Measurements from ENCODE around the gene BGLAP.

The BGLAP gene

DNA sequence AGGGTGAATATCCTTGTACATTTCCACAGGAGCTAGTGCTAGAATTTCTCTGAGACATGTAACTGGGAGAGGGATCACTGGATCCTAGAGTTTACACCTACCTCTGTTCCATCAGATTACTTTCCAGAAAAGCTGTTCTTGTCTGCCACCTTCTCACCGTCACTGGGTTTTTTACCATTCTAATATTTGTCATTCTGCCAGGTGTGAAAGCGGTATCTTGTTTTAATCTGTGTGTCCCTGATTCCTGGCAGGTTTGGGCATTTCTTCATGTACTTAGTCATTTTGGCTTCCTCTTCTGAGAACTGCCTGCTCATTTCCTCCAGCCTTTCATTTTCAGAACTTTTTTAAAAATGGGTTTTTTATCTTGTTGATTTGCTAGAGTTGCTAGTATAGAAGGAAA is 24.1 kb upstream of the BGLAP start:
- Histone ChIP-seq H3K9me3 (replicated peaks; ENCODE audit: insufficient read depth, low read length) (no peaks in the 10 kb centered on the region), H4K20me1 (ENCODE audit: insufficient read depth, low read length) (no peaks in the 10 kb centered on the region), H3K4me3 (ENCODE audit: low read length) (peak overlapping the region; percentile 16; the same call in 1 of the 2 replicates), H3K27me3 (replicated peaks; ENCODE audit: insufficient read depth, low read length) (no peaks in the 10 kb centered on the region), H3K79me2 (ENCODE audit: low read length) (peaks cover 74% of the 10 kb centered on the region), H2AFZ (ENCODE audit: low read length) (peak overlapping the region; percentile 11; the same call in 1 of the 2 replicates), H3F3A (ENCODE audit: insufficient read depth, low read length) (peaks cover 27% of the 10 kb centered on the region), H3K9me2 (replicated peaks; ENCODE audit: insufficient read depth, low read length) (no peaks in the 10 kb centered on the region), H3K27ac (ENCODE audit: low read length) (peak overlapping the region; percentile 85), H3K9ac (ENCODE audit: low read length) (peak overlapping the region; percentile 51), H3K36me3 (replicated peaks; ENCODE audit: insufficient read depth, low read length) (0 out of 2 replicates have a peak, but pooled peaks cover 1% of the 10 kb centered on the region), H3K4me1 (ENCODE audit: low read length) (peaks cover 34% of the 10 kb centered on the region), H3K4me2 (ENCODE audit: low read depth, low read length) (peak overlapping the region; percentile 73)
- peak; percentile 83 for DNase-seq
- no peak for TF ChIP-seq EZH2 (optimal IDR thresholded peaks at IDR 0.05; ENCODE audit: low read depth, low read length)
- no peak for TF ChIP-seq EZH2phosphoT487 (IDR thresholded peaks at IDR 0.05; ENCODE audit: low read length)
- TF ChIP-seq, protein P1, sequence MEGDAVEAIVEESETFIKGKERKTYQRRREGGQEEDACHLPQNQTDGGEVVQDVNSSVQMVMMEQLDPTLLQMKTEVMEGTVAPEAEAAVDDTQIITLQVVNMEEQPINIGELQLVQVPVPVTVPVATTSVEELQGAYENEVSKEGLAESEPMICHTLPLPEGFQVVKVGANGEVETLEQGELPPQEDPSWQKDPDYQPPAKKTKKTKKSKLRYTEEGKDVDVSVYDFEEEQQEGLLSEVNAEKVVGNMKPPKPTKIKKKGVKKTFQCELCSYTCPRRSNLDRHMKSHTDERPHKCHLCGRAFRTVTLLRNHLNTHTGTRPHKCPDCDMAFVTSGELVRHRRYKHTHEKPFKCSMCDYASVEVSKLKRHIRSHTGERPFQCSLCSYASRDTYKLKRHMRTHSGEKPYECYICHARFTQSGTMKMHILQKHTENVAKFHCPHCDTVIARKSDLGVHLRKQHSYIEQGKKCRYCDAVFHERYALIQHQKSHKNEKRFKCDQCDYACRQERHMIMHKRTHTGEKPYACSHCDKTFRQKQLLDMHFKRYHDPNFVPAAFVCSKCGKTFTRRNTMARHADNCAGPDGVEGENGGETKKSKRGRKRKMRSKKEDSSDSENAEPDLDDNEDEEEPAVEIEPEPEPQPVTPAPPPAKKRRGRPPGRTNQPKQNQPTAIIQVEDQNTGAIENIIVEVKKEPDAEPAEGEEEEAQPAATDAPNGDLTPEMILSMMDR (IDR thresholded peaks at IDR 0.05; ENCODE audit: low read length), result no peak

DNA sequence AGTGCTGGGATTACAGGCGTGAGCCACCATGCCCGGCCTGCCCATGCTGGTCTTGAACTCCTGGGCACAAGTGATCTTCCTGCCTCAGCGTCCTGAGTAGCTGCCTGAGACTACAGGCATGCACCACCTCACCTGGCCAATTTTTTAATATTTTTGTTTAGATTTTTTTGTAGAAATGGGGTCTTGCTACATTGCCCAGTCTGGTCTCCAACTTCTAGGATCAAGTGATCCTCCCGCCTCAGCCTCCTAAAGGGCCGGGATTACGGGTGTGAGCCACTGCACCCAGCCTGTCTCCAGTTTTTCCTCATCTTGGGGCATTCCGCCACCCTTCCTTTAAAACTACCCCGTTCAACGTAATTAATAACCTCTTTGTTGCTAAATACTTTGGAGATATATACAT is 21.8 kb upstream of the BGLAP start:
- H3K4me2 ChIP-seq (ENCODE audit: low read depth, low read length), result no peak overlapping the region
- no peak overlapping the region for H2AFZ ChIP-seq (ENCODE audit: low read length)
- H4K20me1 ChIP-seq (ENCODE audit: insufficient read depth, low read length), result no peaks in the 10 kb centered on the region
- H3F3A ChIP-seq (ENCODE audit: insufficient read depth, low read length), result peaks cover 28% of the 10 kb centered on the region
- peaks cover 7% of the 10 kb centered on the region; the same call in 1 of the 2 replicates for H3K36me3 ChIP-seq (replicated peaks; ENCODE audit: insufficient read depth, low read length)
- DNase-seq, result no peak
- H3K79me2 ChIP-seq (ENCODE audit: low read length), result peaks cover 66% of the 10 kb centered on the region
- TF ChIP-seq EZH2 (optimal IDR thresholded peaks at IDR 0.05; ENCODE audit: low read depth, low read length) (no peak), EZH2phosphoT487 (IDR thresholded peaks at IDR 0.05; ENCODE audit: low read length) (no peak)
- TF ChIP-seq, protein P1 (IDR thresholded peaks at IDR 0.05; ENCODE audit: low read length), result no peak
- no peak overlapping the region for H3K9ac ChIP-seq (ENCODE audit: low read length)
- no peaks in the 10 kb centered on the region for H3K27me3 ChIP-seq (replicated peaks; ENCODE audit: insufficient read depth, low read length)
- no peak overlapping the region for H3K4me3 ChIP-seq (ENCODE audit: low read length)
- H3K9me3 ChIP-seq (replicated peaks; ENCODE audit: insufficient read depth, low read length), result no peaks in the 10 kb centered on the region
- H3K9me2 ChIP-seq (replicated peaks; ENCODE audit: insufficient read depth, low read length), result no peaks in the 10 kb centered on the region
- peaks cover 36% of the 10 kb centered on the region for H3K4me1 ChIP-seq (ENCODE audit: low read length)
- no peak overlapping the region for H3K27ac ChIP-seq (ENCODE audit: low read length)

DNA sequence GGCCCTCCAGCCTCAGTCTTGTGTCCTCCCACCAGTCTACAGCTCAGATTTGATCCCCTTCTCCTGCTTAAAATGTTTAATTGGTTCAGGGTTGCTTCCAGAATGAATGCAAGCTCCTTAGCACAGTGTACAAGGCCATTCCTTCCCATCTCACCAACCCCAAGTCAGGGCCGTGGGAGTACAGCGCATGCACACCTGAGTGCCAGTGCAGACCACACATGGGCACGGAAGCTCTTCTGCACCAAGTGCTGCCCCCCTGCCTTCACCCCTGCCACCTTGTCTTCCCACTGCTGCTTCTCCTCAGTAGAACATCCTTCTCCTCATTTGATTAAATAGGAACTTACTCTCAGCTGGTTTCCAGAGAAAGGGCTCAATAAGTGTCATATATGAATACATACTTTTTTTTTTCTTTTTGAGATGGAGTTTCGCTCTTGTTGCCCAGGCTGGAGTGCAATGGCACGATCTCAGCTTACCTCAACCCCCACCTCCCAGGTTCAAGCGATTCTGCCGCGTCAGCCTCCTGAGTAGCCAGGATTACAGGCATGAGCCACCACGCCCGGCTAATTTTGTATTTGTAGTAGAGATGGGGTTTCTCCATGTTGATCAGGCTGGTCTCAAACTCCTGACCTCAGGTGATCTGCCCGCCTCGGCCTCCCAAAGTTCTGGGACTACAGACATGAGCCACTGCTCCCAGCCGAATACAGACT is 19.8 kb upstream of the BGLAP start:
- Histone ChIP-seq H3K4me1 (ENCODE audit: low read length) (peaks cover 44% of the 10 kb centered on the region), H3K4me3 (ENCODE audit: low read length) (no peak overlapping the region), H3K9me3 (replicated peaks; ENCODE audit: insufficient read depth, low read length) (no peaks in the 10 kb centered on the region), H3K79me2 (ENCODE audit: low read length) (peaks cover 54% of the 10 kb centered on the region), H3F3A (ENCODE audit: insufficient read depth, low read length) (peaks cover 43% of the 10 kb centered on the region), H3K4me2 (ENCODE audit: low read depth, low read length) (no peak overlapping the region), H2AFZ (ENCODE audit: low read length) (no peak overlapping the region), H4K20me1 (ENCODE audit: insufficient read depth, low read length) (no peaks in the 10 kb centered on the region), H3K9me2 (replicated peaks; ENCODE audit: insufficient read depth, low read length) (no peaks in the 10 kb centered on the region), H3K27ac (ENCODE audit: low read length) (no peak overlapping the region), H3K27me3 (replicated peaks; ENCODE audit: insufficient read depth, low read length) (no peaks in the 10 kb centered on the region), H3K9ac (ENCODE audit: low read length) (no peak overlapping the region), H3K36me3 (replicated peaks; ENCODE audit: insufficient read depth, low read length) (peaks cover 7% of the 10 kb centered on the region; the same call in 1 of the 2 replicates)
- TF ChIP-seq, protein P1 (IDR thresholded peaks at IDR 0.05; ENCODE audit: low read length), result no peak
- DNase-seq, result no peak

Measured in MM.1S (cell line).